ENCODE data around the gene ITLN2.
"Not testable (repeated sequence)": the region's sequence is repeated elsewhere in the genome, so short reads cannot be mapped to it uniquely, and the experiment has no call there.

Gene ITLN2

DNA sequence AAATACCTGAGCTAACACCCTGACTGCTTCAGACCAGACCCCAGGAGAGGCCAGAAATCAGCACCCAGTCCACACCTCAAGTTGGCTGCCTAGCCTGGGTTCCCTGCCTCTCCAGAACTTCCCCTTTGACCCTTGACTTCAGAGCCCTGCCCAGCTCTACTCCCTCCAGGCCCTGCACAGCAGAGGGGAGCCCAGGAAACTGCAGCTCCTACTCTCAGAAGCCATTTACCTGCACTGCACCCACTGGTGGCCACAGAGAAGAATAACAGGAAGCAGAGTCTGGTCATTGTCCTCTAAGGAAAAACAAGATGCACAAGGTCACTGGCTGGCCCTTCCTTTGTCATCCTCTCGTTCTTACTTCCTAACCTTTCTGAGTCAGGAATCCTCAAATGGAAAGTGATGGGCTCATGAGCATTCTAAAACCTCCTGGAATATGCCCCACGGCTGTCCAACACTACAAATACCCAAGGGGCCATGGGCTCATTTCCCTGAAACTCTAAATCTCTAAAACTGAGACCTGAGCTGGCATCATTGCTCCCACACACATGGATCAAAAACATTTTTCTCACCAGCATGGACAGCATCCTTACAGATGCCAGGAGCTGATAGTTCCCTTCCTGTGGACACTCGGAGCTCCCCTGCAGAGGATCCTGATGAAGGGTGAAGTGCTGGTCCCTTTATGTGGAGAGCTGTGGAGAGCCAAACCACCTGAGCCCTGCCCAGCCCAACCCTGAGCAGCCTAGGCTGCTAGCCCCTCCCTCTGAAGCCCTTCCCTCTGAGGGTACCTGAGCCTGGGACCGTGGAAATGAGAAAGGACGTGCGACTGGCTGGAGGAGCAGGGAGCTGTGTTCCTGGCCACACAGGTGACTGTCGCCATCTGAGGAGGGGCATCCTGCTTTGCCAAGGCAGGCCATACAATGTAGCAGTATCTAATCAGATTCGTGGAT, at the start of gene ITLN2:
Gene ITLN2 (minus strand): TSS at position 652 of the 947 bp plus-strand sequence. CDS start 68 bp downstream, at position 584.
- peak; percentile 76 for DNase-seq (ENCODE audit: low spot score)

DNA sequence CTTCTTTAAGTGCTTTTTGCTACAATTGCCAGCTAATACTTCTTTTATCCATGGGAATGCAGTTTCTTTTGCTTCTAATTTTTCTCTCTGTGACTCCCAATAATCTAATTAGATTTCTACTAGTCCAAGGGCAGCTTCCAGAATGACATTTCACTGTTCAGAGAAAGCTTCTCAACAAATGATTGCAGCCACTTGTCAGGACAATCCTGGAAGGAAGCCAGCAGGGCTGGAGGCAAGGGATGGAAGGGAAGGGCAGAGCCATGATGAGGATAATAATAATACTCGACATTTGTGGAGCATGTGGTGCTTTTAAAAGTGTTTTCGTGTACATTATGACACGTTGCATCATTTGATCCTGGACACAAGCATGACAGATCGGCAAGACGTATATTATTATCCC, 46.9 kb upstream of the ITLN2 start:
- no peak for DNase-seq (ENCODE audit: low spot score)

DNA sequence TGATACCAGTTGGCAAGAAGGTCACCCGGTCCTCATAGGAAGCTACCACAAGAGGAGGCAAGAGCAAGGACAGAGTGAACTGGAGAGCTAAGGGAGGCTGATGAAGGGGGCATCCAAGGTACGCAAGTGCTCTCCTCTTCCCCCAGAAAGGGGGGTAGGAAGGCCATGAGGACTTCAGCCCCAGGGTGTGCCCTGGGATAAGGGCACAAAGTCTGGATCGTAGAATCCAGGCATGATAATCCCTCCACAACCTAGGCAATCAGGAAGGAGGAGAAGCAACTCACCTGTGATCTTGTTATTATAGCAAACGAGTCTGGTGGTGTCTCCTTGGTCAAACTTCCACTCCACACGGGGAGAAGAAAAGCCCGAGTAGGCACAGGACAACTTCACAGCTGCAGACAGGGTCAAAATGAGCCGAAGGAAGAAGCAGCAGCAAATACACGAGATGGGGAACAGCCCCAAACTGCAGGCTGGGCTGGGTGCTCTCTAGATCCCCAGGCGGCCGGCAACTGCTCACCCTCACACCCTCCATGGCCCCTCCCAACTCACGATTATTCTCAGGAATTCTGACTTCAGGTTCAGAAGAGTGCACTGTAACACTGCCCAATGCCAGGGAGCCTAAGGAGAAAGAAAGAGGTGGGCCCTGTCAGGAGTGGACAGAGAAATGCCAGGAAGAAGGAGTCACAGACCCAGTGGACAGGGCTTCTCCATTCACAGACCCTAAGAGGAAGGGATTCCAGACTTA, 46.3 kb upstream of the ITLN2 start:
- DNase-seq (ENCODE audit: low spot score): no peak

DNA sequence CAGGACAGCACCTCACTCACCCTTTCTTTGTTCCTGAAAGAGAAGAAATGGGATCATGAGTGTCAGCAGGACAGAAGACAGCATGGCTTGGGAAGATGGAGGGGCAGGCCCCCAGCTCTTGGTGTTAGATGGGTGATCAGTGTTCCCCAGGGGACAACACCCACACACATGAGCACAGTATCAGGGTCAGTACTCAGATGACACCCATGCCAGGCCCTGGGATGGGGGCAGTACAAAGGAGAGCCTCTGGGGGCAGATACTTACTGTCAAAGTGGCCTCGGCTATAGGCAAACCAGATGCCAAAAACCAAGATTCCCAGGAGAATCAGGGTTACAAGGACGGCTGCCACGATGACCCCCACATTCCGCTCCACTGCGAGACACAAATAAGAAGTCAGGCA, 44.8 kb upstream of the ITLN2 start:
- DNase-seq (ENCODE audit: low spot score): no peak

DNA sequence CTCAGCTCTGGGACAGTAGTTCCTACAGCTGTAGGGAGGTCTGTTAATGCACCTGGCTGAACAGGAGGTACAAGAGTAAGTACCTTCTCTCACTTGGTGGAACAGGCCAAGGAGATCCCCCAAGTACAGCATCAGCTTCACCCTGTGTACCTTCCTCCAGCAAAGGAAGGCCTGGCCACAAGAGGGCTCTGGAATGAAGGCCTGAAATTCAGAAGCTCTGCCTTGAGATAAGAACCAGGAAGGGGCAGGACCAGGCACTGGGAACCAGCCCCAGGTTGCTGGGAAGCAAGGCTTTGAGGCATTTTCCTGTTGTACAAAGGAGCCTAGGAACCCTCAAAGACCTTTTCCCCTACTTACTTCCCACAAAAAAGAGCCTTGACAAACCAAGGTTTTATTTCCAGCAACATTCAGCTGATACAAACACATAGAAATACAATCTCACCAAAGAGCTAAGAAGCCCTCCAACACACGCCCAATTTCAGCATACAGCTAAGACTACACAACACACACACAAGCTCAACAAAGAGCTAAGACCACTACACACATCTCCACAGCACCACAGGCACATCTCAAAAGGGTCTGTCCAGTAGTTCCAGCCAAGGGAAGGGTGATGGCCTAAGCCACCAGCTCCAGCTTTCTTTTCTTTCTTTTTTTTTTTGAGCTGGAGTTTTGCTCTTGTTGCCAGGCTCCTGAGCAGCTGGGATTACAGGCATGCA, 42.9 kb upstream of the ITLN2 start:
- DNase-seq (ENCODE audit: low spot score): peak; percentile 44

DNA sequence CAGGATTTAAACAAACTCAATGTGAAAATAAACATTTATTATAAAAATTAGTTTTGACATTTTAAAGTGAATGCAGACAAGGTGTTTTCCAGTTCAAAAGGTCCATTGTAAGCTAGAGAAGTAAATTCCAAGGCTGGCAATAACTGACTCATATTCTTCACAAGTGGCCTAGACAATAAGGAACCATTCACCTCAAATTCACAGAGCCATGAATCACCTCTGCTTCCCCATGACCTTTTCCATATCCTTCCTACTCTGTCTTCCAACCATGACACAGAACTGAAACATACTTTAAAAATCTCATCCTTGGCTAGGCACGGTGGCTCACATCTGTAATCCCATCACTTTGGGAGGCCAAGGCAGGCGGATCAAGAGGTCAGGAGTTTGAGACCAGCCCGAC, 41.6 kb upstream of the ITLN2 start:
- no peak for DNase-seq (ENCODE audit: low spot score)

DNA sequence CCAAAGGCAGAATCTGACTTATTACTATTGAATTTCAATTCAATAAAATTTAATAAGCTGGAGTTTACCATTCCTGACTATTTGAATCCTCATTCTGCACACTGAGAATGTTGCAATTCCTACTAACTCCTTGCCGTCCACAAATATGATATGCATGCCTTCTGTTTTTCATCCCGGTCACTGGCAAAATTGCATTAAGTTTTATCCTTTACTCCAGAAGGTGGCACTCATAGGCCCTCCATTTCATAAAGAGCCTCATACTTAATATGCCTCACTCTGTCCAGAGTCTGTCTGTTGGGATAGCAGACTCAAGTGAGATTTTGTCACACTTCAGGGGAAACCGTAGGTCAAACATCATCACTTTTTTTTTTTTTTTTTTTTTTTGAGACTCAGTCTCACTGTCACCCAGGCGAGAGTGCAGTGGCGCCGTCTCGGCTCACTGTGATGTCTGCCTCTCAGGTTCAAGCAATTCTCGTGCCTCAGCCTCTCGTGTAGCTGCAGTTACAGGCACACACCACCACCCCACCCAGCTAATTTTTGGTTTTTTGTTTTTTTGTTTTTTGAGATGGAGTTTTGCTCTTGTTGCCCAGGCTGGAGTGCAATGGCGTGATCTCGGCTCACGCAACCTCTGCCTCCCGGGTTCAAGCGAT, 39.1 kb upstream of the ITLN2 start:
- DNase-seq (ENCODE audit: low spot score): no peak

DNA sequence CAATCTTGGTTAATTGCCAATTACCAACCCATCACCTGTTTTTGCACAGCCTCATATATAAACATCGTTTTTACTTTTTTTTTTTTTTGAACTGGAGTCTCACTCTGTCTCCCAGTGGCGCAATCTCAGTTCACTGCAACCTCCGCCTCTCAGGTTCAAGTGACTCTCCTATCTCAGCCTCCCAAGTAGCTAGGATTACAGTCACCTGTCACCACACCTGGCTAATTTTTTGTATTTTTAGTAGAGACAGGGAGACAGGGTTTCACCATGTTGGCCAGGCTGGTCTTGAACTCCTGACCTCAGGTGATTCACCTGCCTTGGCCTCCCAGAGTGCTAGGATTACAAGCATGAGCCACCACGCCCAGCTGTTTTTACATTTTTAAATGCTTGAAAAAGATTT, 37.4 kb upstream of the ITLN2 start:
- DNase-seq (ENCODE audit: low spot score): not testable (repeated sequence)

DNA sequence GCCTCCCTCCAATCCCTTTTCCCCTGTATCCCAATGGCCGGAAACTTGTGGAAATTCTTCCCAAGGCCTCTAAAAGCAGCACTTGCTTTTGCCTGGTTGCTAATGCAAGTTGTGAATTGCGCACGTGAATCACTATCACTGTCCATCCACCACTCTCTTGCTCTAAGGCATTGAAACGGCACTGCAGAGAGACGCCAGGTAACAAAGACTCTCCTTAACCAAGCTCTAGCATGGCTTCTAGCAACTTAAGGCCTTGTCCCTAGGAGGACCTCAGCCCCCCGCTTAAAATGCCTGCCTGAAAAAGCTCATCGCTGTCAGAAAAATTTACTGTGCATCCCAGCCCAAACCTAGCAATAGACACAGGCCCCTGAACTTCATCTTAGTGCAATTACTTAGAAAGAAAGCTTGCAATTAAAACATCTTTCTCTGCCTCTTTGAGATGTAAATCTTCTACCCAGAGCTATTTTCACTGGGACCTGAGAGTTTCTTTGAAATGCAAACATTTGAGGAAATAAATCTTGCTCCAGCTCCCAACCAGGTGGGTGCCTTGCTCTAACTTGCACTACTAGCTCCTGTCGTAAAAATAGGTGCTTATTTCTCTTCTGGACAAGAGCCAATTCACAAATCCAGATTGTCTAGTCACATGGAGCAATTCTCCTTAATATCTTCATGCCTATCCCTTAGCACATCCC, 32.9 kb upstream of the ITLN2 start:
- DNase-seq (ENCODE audit: low spot score): no peak

DNA sequence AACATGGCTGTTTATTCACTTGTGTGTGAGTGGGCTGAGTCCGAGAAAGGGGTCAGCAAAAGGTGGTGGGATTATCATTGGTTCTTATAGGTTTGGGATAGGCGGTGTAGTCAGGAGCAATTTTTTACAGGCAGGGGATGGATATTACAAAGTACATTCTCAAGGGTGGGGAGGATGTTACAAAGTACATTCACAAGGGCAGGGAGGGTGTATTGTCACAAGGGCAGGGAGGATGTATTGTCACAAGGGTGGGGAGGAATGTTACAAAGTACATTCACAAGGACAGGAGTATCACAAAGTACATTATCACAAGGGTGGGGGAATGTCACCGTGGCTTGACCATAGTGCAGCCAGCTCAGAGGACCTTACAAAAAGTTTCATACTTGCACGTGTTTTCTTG, 31.1 kb upstream of the ITLN2 start:
- DNase-seq (ENCODE audit: low spot score): no peak

DNA sequence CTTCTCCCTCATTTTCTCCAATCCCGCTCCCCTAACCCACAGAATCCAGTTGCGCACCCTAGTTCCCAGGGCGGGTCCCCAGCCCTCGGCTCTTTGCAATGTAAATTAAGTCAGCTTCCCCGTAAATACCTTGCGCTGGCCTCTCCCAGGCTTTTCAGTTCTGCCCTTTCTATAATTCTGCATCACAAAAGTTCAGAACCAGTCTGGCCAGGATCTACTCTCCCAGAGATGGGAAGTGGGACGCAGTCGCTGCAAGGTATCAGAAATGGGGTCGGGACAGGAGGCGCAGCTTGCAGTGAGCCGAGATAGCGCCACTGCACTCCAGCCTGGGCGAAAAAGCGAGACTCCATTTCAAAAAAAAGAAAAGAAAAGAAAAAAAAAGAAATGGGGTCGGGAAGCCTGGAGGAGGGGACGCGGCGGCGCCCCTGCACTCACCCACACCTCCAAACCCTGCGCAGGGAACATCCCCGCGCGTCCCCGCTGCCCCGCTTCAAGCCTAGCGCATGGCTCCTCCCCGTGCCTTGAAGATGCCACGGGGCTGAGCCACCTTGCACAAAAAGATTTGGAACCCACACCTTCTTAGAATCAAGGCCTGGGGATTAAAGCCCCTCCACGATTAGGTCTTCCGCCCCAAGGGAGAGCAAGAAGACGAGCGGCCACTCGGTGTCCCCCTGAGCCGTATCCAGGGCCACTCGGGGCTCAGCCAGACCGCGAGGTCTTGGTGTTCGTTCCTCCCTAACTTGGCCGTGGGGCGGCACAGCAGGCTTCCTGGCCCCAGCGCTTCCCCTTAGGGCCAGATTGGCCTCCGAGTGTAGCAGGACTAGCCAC, 27.2 kb upstream of the ITLN2 start:
- no peak for DNase-seq (ENCODE audit: low spot score)

DNA sequence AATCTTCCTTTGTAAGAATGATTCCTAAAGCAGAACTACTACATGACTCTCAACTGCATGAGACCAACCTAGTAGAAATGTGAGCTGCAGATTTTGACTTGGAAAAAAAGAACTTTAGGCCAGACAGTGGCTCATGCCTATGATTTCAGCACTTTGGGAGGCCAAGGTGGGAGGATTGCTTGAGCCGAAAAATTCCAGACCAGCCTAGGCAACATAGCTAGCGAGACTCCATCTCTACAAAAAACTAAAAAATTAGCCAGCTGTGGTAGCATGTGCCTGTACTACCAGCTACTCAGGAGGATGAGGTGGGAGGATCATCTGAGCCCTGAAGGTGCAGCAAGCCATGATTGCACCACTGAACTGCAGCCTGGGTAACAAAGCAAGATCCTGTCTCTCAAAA, 24.7 kb upstream of the ITLN2 start:
- DNase-seq (ENCODE audit: low spot score): no peak

DNA sequence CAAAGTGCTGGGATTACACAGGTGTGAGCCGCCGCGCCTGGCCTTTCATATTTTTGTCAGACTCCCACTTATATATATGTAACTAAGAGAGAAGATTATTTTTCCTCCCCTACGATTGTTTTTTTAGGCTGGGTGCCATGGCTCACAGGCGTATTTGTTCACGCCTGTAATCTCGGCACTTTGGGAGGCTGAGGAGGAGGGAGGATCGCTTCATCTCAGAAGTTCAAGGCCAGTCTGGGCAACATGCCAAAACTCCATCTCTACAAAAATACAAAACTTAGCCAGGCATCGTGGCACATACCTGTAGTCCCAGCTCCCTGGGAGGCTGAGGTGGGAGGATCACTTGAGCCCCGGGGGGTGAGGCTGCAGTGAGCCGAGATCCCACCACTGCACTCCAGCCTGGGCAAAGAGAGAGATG, 23.9 kb upstream of the ITLN2 start:
- no peak for DNase-seq (ENCODE audit: low spot score)

DNA sequence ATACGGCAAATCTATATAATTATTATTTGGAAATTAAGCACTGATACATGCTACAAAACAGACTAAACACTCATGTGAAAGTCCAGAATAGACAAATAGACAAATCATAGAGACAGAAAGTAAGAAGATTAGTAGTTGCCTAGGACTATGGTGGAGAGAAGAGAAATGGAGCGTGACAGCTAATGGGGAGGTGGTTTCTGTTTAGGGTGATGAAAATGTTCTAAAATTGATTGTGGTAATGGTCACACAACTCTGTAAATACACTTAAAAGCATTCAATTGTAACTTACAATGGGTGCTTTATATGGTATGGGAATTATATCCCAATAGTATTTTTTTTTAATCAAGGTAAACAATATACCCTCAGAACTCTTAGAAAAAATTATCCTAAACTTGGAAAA, 20.4 kb upstream of the ITLN2 start:
- DNase-seq (ENCODE audit: low spot score): no peak

DNA sequence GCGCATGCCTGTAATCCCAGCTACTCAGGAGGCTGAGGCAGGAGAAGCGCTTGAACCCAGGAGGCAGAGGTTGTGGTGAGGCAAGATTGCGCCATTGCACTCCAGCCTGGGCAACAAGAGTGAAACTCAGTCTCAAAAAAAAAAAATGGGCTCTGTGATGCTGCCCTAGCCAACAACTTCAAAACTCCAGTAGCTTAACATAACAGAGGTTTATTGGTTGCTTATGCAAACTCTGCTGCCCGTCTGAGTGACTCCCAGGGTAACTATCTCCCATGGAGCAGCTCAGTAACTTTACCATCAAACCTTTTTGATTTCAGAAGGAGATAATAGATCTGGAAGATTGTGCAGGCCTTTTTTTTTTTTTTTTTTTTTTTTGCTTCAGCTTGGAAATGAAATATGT, 18.9 kb upstream of the ITLN2 start:
- no peak for DNase-seq (ENCODE audit: low spot score)

DNA sequence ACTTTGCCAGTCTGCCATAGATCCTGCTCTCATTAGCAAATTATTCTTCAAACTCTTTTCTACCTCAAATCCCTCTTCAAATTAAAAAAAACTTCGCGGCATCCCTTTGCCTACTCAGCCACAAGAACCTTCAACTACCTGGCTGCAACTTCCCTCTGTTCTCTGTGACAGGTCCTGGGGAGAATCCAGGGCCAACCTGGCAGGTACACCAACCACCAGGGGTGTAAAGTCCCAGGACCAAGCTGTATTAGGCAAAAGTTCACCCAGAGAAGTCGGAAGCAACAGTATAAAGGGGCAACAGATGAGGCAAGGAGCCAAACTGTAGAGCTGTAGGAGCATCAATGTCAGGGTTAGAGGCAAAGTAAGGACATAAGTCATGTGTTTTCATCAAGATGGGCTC, 18.3 kb upstream of the ITLN2 start:
- DNase-seq (ENCODE audit: low spot score): no peak

DNA sequence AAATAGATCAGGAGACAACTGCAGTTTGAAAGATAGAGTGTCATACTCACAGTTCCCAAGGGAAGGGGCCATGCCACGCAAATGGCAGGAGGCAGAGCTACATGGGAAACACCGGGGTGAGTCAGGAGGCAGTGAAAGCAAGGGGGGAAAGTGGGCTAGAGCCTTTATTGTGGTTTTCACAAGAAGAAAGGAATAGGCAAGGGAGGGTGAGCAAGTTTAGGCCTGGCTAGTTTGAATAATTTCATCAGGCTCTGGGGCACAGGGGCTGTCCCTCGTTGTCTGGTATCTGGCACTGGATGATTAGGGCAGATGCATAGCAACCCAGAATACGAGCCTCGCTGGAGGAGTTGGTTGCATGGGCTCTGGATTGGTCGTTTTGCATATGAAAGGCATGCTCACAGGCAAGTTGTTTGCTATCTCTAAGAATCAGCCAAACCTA, 17.0 kb upstream of the ITLN2 start:
- DNase-seq (ENCODE audit: low spot score): no peak

DNA sequence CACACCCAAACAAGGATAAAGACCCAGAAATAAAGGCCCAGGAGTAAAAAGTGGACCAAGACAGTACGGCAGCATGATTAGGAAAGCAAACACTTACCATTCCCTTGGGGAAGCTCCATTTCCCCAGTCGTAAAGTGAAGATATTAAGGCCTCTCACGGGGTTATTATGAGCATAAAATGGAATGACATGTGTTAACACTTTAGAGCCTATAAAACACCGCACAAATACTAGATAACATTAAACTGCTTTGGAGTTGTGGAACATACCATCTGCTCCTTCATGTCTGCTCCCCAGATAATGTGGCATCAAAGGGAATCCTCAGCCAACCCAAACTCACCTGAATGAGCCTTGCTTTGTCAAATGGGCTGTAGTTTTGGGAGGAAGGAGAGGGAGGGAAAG, 8.9 kb upstream of the ITLN2 start:
- no peak for DNase-seq (ENCODE audit: low spot score)

DNA sequence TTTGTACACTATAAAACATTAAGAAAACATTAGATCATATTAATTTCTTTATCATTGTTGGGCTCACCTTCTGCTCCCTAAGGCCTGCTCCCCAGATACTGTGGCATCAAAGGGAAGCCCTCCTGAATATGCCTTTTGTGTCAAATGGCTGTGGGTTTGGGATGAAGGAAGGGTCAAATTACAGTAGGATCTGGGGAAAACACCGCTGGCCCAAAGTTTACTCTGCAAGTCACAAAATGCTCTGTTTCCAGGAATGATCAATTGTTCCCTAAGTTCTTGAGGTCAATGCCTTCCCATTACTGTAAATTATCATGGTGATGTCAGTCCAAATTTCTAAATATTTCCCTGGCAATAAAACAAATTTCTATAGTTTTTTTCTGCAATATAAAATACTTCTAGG, 6.8 kb upstream of the ITLN2 start:
- no peak for DNase-seq (ENCODE audit: low spot score)

DNA sequence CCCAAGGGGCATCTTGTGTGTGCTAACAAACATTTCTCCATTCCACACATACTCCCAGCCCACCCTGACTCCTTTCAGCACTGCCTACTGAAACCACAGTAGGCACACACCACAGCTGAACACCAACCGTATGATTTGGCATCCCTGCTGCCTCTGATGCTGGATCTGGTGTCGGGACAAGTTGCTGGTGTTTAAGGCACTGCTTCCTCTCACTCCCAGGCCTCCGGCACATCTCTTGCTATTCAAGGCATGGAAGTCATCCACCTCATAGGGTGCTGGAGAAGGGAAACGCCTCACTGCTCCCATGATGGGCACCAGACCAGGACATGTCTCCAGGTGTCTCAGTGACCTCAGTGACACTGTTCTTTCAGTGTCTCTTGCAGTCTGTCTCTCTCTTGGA, 2.4 kb upstream of the ITLN2 start:
- DNase-seq (ENCODE audit: low spot score): no peak

DNA sequence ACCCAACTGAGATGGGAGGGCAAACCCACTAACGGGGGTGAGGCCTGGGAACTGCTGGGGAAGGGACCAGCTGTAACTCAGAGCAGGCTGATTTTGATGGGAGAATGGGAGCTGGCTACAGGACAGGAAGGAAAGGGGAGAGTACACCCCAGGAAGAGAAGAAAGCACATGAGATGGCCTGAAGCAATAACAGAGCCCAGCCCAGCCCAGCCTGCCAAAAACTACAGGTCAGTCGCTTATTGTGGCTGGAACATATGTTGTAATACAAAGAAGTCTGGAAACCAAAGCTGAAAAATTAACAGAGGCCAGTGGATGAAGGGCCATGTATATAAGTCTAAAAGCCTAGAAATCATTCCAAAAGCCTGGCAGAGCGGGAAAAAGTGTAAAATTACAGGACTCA, 1.6 kb downstream of the ITLN2 start:
- DNase-seq (ENCODE audit: low spot score): no peak

Measured in germinal center (tissue), 1 donor.